GM21423 (cell line): ENCODE data around the gene TPCN2.

Experiments
- ATAC-seq: cut with Tn5 transposase; IDR thresholded peaks from one replicate; pipeline ENCODE4 v1.9.1; 2021; ENCODE audit warnings: mild to moderate bottlenecking, moderate library complexity; ENCODE audit not compliant: unreplicated experiment

The TPCN2 gene

GRCh38 chr11:69108030-69108429, 59.3 kb downstream of the TPCN2 start:
- no peak for ATAC-seq

DNA sequence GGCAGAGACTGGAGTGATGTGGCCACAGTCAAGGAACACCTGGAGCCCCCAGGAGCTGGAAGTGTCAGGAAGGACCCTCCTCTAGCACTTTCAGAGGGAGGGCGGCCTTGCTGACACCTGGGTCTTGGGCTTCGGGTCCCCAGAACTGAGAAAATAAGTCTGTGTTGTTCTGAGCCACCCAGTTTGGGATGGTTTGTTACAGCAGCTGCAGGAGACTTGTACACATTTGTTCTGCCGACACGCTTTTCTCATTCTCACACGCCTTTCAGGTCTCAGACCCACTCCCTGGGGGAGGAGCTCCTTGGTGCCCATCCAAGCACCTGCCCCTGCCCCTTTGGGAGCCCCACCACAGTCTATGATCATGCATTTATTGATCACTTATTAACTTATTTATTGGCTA, 59.8 kb downstream of the TPCN2 start:
- no peak for ATAC-seq

DNA sequence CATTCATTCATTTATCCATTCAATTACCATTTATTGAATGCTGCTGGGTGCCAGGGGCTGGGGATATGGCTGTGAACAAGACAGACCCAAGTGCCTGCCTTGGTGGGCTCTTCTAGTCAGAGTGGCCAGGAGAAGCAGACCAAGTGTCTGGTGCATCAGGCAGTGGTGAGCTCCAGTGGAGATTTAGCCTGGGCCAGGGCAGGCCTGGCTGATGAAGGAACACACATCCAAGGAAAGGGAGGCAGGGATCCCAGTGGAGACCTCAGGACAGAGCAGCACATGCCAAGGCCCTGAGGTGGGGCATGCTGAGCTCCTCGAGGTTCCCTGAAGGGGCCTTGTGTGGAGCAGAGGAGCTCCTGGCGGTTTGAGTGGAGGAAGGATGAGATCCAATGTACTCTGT, 60.4 kb downstream of the TPCN2 start:
- no peak for ATAC-seq

- no peak for ATAC-seq
These were observed 61.7 kb downstream of the TPCN2 start for GRCh38 chr11:69110451-69110850.

GRCh38 chr11:69111624-69112542, 63.2 kb downstream of the TPCN2 start:
- no peak for ATAC-seq

GRCh38 chr11:69113226-69113625, 64.5 kb downstream of the TPCN2 start:
- no peak for ATAC-seq

GRCh38 chr11:69113646-69114340, 65.1 kb downstream of the TPCN2 start:
- ATAC-seq = no peak

DNA sequence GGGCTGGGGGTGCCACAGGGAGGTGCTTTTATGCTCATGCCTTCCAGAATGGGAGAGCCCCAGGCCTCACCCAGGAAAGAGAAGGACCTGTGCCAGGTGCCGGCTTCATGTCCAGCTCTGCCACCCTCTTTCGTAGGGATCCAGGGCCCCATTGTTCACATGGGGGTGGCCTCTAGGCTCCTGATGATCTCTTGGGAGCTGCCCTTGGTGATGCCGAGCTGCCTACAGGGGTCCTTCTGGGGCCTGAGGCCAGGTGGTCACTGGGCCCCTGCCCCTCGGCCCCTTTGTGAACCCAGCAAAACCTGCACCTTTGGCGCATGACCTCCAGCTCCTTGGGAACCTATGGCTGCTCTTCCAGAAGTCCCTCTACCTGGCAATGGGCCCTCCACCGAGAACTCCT, 65.6 kb downstream of the TPCN2 start:
- no peak for ATAC-seq

DNA sequence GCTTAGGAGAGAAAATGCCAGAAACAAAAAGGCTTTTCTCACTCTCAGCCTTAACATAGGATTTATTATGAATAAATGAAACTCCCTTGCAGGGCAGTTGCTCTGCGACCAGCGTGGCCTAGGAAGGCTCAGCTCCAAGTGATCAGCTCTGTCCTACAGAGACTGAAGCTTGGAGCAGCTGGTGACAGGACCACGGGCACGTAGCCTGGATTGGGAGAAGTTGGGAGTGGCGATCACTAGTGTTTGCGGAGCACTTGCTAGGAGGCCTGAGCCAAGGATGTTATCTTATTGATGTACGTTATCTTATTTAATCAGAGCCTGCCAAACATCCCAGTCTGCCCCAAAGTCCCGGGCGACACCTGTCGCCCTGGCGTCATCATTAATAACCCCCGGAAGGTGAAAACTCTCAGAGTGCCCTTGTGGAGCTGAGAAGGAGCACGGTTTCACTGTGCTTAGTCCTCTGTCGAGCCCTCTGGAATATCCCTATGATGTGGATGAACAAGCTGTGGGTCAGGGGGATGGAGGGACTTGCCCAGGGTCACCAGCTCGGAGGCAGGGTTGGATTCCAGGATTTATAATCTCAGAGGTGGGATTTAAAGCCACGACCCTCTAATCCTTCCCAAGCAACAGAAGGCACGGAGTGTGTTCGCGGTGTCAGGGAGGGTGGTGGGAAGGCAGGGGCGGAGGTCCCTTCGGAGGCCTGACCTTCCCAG, 66.2 kb downstream of the TPCN2 start:
- no peak for ATAC-seq

GRCh38 chr11:69115586-69116560, 67.1 kb downstream of the TPCN2 start:
- no peak for ATAC-seq

DNA sequence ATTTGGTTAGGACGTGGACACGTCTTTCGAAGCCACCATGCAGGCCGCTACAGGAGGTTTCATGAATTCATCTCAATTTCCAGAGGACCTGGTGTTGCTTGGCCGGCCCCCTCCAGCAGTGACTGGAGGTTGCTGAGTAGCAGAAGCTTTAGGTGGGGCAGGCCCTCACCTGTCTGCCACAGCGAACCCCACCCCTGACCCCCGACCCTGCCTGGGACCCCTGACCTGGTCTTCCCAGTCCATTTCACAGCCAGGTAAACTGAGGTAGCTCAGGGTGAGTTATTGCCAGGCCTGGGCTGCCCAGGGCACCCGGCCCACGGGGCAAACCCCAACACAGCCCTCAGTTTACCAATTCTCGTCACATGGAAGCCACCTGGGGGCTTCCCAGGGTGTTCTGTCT, 67.9 kb downstream of the TPCN2 start:
- no peak for ATAC-seq

- no peak for ATAC-seq
These were observed 70.5 kb downstream of the TPCN2 start for GRCh38 chr11:69119190-69119589.

- ATAC-seq = no peak
These were observed 71.6 kb downstream of the TPCN2 start for GRCh38 chr11:69120096-69120875.

GRCh38 chr11:69121021-69121420, 72.3 kb downstream of the TPCN2 start:
- no peak for ATAC-seq

DNA sequence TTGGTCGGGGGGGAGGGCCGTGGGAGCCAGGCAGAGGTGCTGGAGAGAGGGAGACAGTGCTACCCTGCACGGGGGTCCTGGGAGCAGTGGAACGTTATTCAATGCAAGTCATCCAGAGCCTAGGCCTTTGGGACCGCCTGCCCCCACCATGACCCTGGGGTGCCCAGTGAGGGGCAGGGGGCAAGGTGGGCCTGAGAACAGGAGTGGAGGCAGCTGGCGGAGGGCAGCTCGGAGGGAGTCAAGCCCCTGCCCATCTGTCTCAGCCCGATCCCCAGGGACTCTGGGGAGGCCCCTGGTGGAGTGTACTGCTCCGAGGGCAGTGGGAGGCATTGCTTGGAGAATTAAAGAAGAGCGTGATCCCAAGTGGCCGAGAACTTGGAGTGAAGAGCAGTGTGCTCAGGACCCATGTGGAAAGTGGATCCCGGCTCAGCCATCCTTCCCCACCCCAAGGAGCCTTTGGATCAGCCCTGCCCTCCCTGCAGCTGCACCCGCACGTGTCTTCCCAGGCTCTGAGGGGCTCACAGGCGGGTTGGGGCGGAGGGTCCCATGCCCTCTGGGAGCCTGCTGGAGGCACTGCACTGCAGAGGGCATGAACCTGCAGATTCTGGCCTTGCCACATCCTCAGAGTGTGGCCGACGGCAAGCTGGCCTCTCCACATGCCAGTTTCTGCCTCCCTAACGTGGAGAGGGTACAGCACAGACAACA, 73.0 kb downstream of the TPCN2 start:
- no peak for ATAC-seq

- ATAC-seq = no peak
These were observed 73.5 kb downstream of the TPCN2 start for GRCh38 chr11:69122326-69122629.

GRCh38 chr11:69122630-69123431, 74.1 kb downstream of the TPCN2 start:
- no peak for ATAC-seq
